SK-N-SH (cell line): Measurements from ENCODE around the gene FOXF2. TPM values are rescaled to one million over a fixed set of nuclear protein-coding genes. Genes with fewer than 3 reads are reported as not detected.

Experiments used
- CTCF ChIA-PET: fragments of 300-600, 350-600 bp; formaldehyde crosslinking; extraction: SDS; loops from one replicate; lab custom pipeline; 2021; lab: Yijun Ruan, JAX
- POLR2A ChIA-PET: fragments of 350-600 bp; sonication (Branson Sonifier 250); formaldehyde crosslinking; extraction: SDS; loops from one replicate; lab custom pipeline; 2020; ENCODE audit warnings: antibody characterized with exemption, inconsistent platforms; lab: Yijun Ruan, JAX
- DNase-seq: peaks from one replicate; pipeline ENCODE4 v3.0.0; 2012
- H2AFZ ChIP-seq: fragments of 200-600 bp; sonication (generic); 2 replicates; pipeline ENCODE4 v1.8.1; 2016; ENCODE audit warnings: antibody characterized with exemption, mild to moderate bottlenecking, low read depth
- H3F3A ChIP-seq: fragments of 200-600 bp; sonication (generic); replicated peaks from 2 replicates; pipeline ENCODE3; 2016; ENCODE audit warnings: antibody characterized with exemption, mild to moderate bottlenecking; ENCODE audit not compliant: insufficient read depth
- H3K27ac ChIP-seq, 2 experiments: fragments of 200-500 bp in 1 of 2; fragments of 200-600 bp in 1 of 2; sonication (Bioruptor generic) in 1 of 2; sonication (generic), shearing (Covaris generic) in 1 of 2; 2 replicates each; pipeline versions ENCODE4 v1.5.1 to v1.6.1; 2014 to 2016; ENCODE audit warnings: low read depth in 2 of 2, inconsistent platforms in 1 of 2, low read length in 1 of 2, mild to moderate bottlenecking in 1 of 2, mixed read lengths in 1 of 2
- H3K27me3 ChIP-seq: fragments of 200-600 bp; sonication (generic), shearing (Covaris generic); 2 replicates; pipeline ENCODE4 v1.6.1; 2016; ENCODE audit warnings: mixed run types; ENCODE audit not compliant: insufficient read depth
- H3K36me3 ChIP-seq, 2 experiments: fragments of 200-500 bp in 1 of 2; fragments of 200-600 bp in 1 of 2; sonication (Bioruptor generic) in 1 of 2; sonication (generic) in 1 of 2; replicated peaks in 1 of 2; 2 replicates each; pipeline versions ENCODE3 to v1.5.1; 2014 to 2016; ENCODE audit warnings: low read length in 1 of 2, mild to moderate bottlenecking in 1 of 2; ENCODE audit not compliant: insufficient read depth in 2 of 2, control insufficient read depth in 1 of 2
- H3K4me1 ChIP-seq, 2 experiments: fragments of 200-500 bp in 1 of 2; fragments of 200-600 bp in 1 of 2; sonication (Bioruptor generic) in 1 of 2; sonication (generic), shearing (Covaris generic) in 1 of 2; 2 replicates each; pipeline versions ENCODE4 v1.5.1 to v1.6.1; 2014 to 2016; ENCODE audit warnings: low read depth in 1 of 2, low read length in 1 of 2, mixed run types in 1 of 2; ENCODE audit not compliant: insufficient read depth in 2 of 2, control insufficient read depth in 1 of 2
- H3K4me2 ChIP-seq: fragments of 200-600 bp; sonication (generic), shearing (Covaris generic); 2 replicates; pipeline ENCODE4 v1.6.1; 2017; ENCODE audit warnings: mixed run types
- H3K4me3 ChIP-seq, 2 experiments: fragments of 200-500 bp in 1 of 2; fragments of 200-600 bp in 1 of 2; sonication (Bioruptor generic) in 1 of 2; sonication (generic), shearing (Covaris generic) in 1 of 2; 2 replicates each; pipeline versions ENCODE4 v1.5.1 to v1.8.1; 2014 to 2016; ENCODE audit warnings: low read depth in 2 of 2, inconsistent platforms in 1 of 2, low read length in 1 of 2, mild to moderate bottlenecking in 1 of 2, mixed read lengths in 1 of 2, moderate library complexity in 1 of 2
- H3K79me2 ChIP-seq: fragments of 200-600 bp; sonication (generic); 2 replicates; pipeline ENCODE4 v1.8.1; 2017; ENCODE audit warnings: mild to moderate bottlenecking; ENCODE audit not compliant: insufficient read depth
- H3K9ac ChIP-seq: fragments of 200-600 bp; sonication (generic); 2 replicates; pipeline ENCODE4 v1.6.1; 2017; ENCODE audit warnings: mixed run types
- H3K9me2 ChIP-seq: fragments of 200-600 bp; sonication (generic); 2 replicates; pipeline ENCODE4 v1.6.1; 2017; ENCODE audit warnings: mixed run types
- H3K9me3 ChIP-seq: fragments of 200-600 bp; sonication (generic); 2 replicates; pipeline ENCODE4 v1.6.1; 2017; ENCODE audit warnings: mixed run types, mild to moderate bottlenecking, moderate library complexity
- H4K20me1 ChIP-seq: fragments of 200-600 bp; sonication (generic); 2 replicates; pipeline ENCODE4 v1.6.1; 2017; ENCODE audit warnings: mild to moderate bottlenecking, mixed run types; ENCODE audit not compliant: insufficient read depth
- EP300 ChIP-seq, 2 experiments: IDR thresholded peaks; 2 replicates each; pipeline versions ENCODE4 v1.4.0 to v1.6.1; 2012; ENCODE audit warnings: borderline replicate concordance in 1 of 2, low read depth in 1 of 2, low read length in 1 of 2
- GABPA ChIP-seq: IDR thresholded peaks from 2 replicates; pipeline ENCODE4 v1.4.0; 2012; ENCODE audit warnings: low read depth, mild to moderate bottlenecking
- JUND ChIP-seq: IDR thresholded peaks from 2 replicates; pipeline ENCODE4 v1.4.0; 2012
- MEF2A ChIP-seq: IDR thresholded peaks from 2 replicates; pipeline ENCODE4 v1.4.0; 2012; ENCODE audit warnings: low read depth, borderline replicate concordance
- NRF1 ChIP-seq: IDR thresholded peaks from 2 replicates; pipeline ENCODE4 v1.6.1; 2012; ENCODE audit warnings: low read depth, mild to moderate bottlenecking, low read length
- REST ChIP-seq: IDR thresholded peaks from 2 replicates; pipeline ENCODE4 v1.6.1; 2012; ENCODE audit warnings: mild to moderate bottlenecking, low read depth, low read length, moderate library complexity
- RXRA ChIP-seq: IDR thresholded peaks from 2 replicates; pipeline ENCODE4 v1.4.0; 2012; ENCODE audit warnings: low read depth, mild to moderate bottlenecking, borderline replicate concordance
- SIN3A ChIP-seq: IDR thresholded peaks from 2 replicates; pipeline ENCODE4 v1.6.1; 2012; ENCODE audit warnings: low read depth, mild to moderate bottlenecking, low read length, moderate library complexity, borderline replicate concordance
- TCF12 ChIP-seq: IDR thresholded peaks from 2 replicates; pipeline ENCODE4 v1.4.0; 2012
- TEAD4 ChIP-seq: IDR thresholded peaks from 2 replicates; pipeline ENCODE4 v1.4.0; 2012; ENCODE audit warnings: mild to moderate bottlenecking, borderline replicate concordance; ENCODE audit not compliant: insufficient read depth
- YY1 ChIP-seq: IDR thresholded peaks from 2 replicates; pipeline ENCODE4 v1.4.0; 2012; ENCODE audit warnings: low read depth, mild to moderate bottlenecking
- WGBS: methylation state at CpG from one replicate; pipeline ENCODE4 v1.1.6; 2017; ENCODE audit warnings: low lambda C conversion rate; 5-methylcytosine and 5-hydroxymethylcytosine counted together
- polyA plus RNA-seq, 3 experiments: library from polyadenylated mRNA; depleted of rRNA; stranded (reverse); fragments of >200 nt; gene quantifications; 2 replicates each; pipeline ENCODE4 v1.2.3, GENCODE V29; 2012
- TF ChIP-seq, protein P1 (sequence below): IDR thresholded peaks from 2 replicates; pipeline ENCODE4 v1.4.0; 2012; ENCODE audit warnings: low read depth, borderline replicate concordance

Gene FOXF2
- polyA plus RNA-seq, 1 of the 3 experiments (the other 2 are of a cell fraction): not detected

- TF ChIP-seq YY1: no peak
Observed at GRCh38 chr6:1415416-1416063, 26.2 kb downstream of the FOXF2 start (continued).

- Histone ChIP-seq H3F3A (no peaks in the 10 kb centered on the region), H2AFZ (no peak overlapping the region), H3K4me3 (no peak overlapping the region), H3K9ac (no peak overlapping the region), H3K79me2 (no peaks in the 10 kb centered on the region), H3K4me1 (no peaks in the 10 kb centered on the region), H3K36me3 (no peaks in the 10 kb centered on the region), H3K9me2 (no peaks in the 10 kb centered on the region), H3K27ac (no peak overlapping the region)
- no peak for DNase-seq
- CTCF ChIA-PET: no interaction called here
- WGBS: 11% methylated on average over 10 of the region's 21 CpGs
- TF ChIP-seq NRF1 (no peak), RXRA (no peak), TCF12 (no peak)
- TF ChIP-seq, all 33 proteins: peak for 0
- POLR2A ChIA-PET: no interaction called here
- H3K27me3 ChIP-seq: peaks cover 62% of the 10 kb centered on the region
- no peaks in the 10 kb centered on the region for H3K9me3 ChIP-seq
- H4K20me1 ChIP-seq: no peaks in the 10 kb centered on the region
- no peak overlapping the region for H3K4me2 ChIP-seq
Observed at GRCh38 chr6:1416191-1416760, 26.9 kb downstream of the FOXF2 start.

DNA sequence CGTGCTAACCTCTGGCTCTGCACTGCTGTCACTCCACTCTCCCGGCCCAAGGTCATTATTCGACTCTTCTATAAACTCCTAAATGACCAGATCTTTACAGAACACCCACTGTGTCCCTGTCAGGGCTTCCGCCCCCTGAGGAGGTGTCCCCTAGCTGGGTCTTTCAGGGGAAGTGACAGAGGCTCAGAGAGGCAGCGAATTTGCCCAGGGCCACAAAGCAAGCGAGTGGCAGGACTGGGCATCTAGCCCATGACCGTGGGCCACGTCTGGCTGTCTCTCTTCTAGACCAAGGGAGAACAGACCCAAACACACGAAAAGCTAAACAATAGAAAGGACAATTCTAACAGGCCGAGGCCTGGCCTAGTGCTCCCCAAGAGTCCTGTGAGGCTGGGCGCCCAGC, 27.4 kb downstream of the FOXF2 start:
- Histone ChIP-seq H3F3A (no peaks in the 10 kb centered on the region), H3K27ac (no peak overlapping the region), H2AFZ (no peak overlapping the region), H4K20me1 (no peaks in the 10 kb centered on the region), H3K4me2 (no peak overlapping the region), H3K4me1 (no peaks in the 10 kb centered on the region), H3K36me3 (no peaks in the 10 kb centered on the region), H3K4me3 (no peak overlapping the region), H3K9ac (no peak overlapping the region), H3K79me2 (no peaks in the 10 kb centered on the region), H3K9me3 (no peaks in the 10 kb centered on the region), H3K27me3 (peaks cover 62% of the 10 kb centered on the region), H3K9me2 (no peaks in the 10 kb centered on the region)
- CTCF ChIA-PET: no interaction called here
- POLR2A ChIA-PET: no interaction called here
- DNase-seq: no peak
- TF ChIP-seq REST (no peak), GABPA (no peak), JUND (no peak), MEF2A (no peak), TEAD4 (no peak), SIN3A (no peak), EP300 (IDR thresholded peaks at IDR 0.05; ENCODE audit: borderline replicate concordance in 1 of 2, low read depth in 1 of 2, low read length in 1 of 2) (no peak), RXRA (no peak)
- TF ChIP-seq, protein P1, sequence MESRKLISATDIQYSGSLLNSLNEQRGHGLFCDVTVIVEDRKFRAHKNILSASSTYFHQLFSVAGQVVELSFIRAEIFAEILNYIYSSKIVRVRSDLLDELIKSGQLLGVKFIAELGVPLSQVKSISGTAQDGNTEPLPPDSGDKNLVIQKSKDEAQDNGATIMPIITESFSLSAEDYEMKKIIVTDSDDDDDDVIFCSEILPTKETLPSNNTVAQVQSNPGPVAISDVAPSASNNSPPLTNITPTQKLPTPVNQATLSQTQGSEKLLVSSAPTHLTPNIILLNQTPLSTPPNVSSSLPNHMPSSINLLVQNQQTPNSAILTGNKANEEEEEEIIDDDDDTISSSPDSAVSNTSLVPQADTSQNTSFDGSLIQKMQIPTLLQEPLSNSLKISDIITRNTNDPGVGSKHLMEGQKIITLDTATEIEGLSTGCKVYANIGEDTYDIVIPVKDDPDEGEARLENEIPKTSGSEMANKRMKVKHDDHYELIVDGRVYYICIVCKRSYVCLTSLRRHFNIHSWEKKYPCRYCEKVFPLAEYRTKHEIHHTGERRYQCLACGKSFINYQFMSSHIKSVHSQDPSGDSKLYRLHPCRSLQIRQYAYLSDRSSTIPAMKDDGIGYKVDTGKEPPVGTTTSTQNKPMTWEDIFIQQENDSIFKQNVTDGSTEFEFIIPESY: no peak
- 14% methylated on average over 10 of the region's 11 CpGs for WGBS
